GM06990 (cell line): ENCODE data around the gene CACNA1B.

ENCODE experiments used
- DNase-seq: peaks from one replicate; pipeline ENCODE4 v3.0.0-alpha.2; 2011; ENCODE audit not compliant: insufficient read length; ENCODE audit errors: extremely low read depth
- H3K27me3 ChIP-seq: replicated peaks from 2 replicates; pipeline ENCODE4 v1.6.0; 2011; ENCODE audit warnings: low read length; ENCODE audit not compliant: control insufficient read depth, insufficient read depth
- H3K36me3 ChIP-seq: 2 replicates; pipeline ENCODE4 v1.5.1; 2011; ENCODE audit warnings: low read length; ENCODE audit not compliant: control insufficient read depth, insufficient read depth
- H3K4me3 ChIP-seq: replicated peaks from 2 replicates; pipeline ENCODE4 v1.5.1; 2011; ENCODE audit warnings: low read depth, mild to moderate bottlenecking, control low read depth, low read length
- TF ChIP-seq, protein P1 (sequence below): IDR thresholded peaks from 2 replicates; pipeline ENCODE4 v1.5.1; 2011; ENCODE audit warnings: low read length, control low read depth, mild to moderate bottlenecking, inconsistent platforms; ENCODE audit not compliant: insufficient read depth, poor library complexity, severe bottlenecking

CACNA1B gene

DNA sequence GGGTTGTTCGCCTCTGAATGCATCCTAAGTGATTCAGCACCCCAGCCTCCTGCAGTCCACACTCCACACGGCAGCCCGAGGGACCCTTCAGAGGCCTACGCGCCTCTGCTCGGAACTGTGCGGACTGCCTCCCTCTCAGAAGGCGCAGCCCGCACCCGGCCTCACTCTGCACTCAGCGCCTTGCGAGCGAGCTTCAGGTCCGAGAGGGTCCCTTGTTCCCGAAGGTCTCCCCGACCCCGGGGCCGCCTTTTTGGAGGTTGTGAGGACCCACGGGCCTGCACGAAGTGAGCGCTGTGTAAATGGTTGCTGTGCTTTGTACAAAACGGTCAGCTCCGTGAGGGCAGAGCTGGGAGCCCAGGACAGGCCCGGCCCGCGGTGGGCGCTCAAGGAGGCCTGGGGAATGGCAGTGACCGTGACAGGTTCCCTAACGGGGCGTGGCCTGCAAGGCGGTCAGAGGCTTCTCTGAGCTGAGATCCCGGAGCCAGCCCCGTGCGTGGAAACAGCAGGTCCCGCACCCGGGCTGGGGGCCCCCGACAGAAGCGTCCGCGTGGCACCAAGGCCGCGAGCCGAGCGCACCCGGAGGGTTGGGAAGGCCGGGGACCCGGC lies 698 bp upstream of the CACNA1B start:
- no peak for DNase-seq
- no peaks in the 10 kb centered on the region for H3K36me3 ChIP-seq
- no peaks in the 10 kb centered on the region; the same call in 1 of the 2 replicates for H3K27me3 ChIP-seq
- no peak overlapping the region for H3K4me3 ChIP-seq
- TF ChIP-seq, protein P1, sequence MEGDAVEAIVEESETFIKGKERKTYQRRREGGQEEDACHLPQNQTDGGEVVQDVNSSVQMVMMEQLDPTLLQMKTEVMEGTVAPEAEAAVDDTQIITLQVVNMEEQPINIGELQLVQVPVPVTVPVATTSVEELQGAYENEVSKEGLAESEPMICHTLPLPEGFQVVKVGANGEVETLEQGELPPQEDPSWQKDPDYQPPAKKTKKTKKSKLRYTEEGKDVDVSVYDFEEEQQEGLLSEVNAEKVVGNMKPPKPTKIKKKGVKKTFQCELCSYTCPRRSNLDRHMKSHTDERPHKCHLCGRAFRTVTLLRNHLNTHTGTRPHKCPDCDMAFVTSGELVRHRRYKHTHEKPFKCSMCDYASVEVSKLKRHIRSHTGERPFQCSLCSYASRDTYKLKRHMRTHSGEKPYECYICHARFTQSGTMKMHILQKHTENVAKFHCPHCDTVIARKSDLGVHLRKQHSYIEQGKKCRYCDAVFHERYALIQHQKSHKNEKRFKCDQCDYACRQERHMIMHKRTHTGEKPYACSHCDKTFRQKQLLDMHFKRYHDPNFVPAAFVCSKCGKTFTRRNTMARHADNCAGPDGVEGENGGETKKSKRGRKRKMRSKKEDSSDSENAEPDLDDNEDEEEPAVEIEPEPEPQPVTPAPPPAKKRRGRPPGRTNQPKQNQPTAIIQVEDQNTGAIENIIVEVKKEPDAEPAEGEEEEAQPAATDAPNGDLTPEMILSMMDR = no peak

DNA sequence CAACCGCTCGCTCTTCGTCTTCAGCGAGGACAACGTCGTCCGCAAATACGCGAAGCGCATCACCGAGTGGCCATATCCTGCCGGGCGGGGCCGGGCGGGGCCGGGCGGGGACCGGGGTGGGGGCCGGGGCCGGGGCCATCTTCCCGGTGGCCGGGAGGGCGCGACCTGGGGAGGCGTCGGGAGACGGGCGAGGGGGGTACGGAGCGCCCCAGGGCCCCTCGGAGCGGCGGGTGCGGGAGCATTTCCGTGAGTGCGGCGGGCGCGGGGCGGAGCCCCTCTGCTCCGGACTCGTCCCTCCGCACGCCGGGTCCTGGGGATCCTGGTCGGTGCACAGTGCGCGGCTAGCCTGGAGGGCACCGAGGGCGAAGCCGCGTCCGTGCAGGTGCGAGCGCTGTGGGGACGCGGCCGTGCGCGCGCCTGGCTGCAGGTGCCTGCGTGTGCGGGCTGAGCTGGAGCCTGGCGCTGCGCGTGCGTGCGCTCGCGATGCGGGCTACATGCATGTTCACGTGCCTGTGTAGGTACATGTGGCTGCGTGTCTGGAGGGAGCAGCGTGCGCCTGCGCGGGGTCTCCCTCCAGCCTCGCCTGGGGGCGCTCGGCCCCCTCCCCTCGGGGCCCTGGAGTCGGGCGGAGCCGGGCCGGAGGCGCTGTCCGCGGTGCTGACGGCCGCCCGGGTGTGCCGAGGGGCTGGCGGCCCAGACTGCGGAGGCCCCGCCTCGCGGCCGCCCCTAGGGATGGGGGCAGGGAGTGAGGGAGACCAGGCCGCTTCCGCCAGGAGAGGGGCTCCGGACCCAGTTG lies 762 bp downstream of the CACNA1B start:
- TF ChIP-seq, protein P1 = no peak
- H3K27me3 ChIP-seq = no peaks in the 10 kb centered on the region; the same call in 1 of the 2 replicates
- no peaks in the 10 kb centered on the region for H3K36me3 ChIP-seq
- H3K4me3 ChIP-seq = no peak overlapping the region; the same call in 1 of the 2 replicates
- DNase-seq = peak; percentile 36

DNA sequence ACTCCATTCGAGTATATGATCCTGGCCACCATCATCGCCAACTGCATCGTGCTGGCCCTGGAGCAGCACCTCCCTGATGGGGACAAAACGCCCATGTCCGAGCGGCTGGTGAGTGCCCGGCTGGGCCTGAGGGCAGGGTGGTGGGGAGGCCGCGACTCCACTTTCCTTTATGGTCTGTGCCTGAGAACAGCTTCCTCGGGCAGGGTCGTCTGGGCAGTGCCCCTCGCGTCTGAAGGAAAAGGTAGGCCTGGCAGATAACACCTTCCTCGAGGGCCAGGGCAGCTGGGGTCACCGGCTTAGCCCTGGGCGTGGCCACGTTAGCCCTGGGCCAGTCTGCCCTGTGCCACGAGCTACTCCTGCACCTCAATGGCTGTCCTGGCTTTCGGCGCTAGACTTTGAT lies 1.5 kb downstream of the CACNA1B start:
- Histone ChIP-seq H3K36me3 (no peaks in the 10 kb centered on the region), H3K27me3 (no peaks in the 10 kb centered on the region; the same call in 1 of the 2 replicates), H3K4me3 (no peak overlapping the region)
- TF ChIP-seq, protein P1 = no peak
- no peak for DNase-seq

DNA sequence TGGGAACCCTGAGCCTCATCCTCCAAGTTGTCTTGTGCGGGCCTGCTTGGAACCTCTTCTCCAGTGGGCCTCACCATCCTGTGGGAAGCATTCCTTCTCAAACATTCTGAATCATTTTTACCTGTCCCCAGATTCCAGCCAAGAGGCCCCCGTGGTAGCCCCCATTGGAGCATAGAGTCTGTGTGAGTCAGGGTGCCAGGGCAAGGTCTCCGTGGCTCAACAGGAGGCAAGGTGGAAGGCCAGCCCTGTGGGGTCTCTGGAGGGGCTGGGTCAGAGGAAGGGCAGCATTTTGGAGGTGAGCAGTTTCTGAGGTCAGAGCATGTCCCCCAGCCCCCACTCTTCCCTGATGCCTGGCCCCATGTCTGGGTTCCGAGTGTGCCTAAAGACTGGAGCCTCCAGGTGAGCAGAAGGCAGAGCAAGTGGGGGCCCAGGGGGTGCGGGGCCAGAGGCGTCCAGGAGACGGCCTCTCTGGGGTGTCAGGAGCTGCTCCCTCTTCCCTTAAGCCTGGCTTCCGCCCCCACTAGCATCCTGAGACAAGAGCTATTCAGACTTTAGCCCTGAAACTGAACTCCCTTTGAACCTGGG lies 2.1 kb downstream of the CACNA1B start:
- no peak for DNase-seq
- Histone ChIP-seq H3K27me3 (no peaks in the 10 kb centered on the region; the same call in 1 of the 2 replicates), H3K36me3 (no peaks in the 10 kb centered on the region), H3K4me3 (no peak overlapping the region)
- TF ChIP-seq, protein P1 = no peak

DNA sequence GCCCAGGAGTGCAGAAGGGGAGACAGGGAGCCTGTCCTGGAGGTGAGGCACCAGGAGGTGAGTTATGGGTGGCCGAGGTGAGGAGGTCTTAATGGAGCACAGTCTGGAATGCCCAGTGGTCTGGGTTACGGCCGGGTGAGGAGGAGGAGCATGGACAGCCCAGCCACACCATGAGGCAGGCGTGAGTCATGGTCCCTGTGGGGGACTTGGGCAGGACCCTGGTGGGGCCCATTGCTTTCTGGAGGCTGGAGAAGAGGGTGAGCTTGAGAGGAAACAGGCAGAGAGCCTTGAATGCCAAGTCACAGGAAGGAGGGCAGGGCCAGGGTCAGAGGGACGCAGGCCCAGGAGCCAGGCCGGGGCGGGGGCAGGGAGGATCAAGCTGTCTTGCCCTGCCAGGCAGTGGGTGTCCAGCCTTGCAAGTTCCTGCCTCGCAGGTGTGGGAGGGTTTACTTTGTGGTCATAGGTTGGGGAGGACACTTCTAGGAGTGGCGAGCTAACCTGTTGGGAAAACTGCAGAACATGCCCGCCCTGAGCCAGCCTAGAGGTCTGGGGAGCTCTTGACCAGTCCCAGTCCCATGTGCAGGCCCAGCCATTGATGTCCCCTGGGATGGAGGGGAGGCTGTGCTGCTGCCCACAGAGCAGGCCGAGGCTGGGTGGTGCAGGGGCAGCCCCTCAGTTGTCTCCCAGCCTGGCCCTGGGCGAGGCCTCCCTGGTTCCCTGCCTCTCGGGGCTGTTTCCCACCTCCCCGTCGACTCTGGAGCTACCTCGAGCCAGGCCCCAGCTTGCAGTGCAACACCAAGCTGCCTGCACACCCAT lies 2.8 kb downstream of the CACNA1B start:
- TF ChIP-seq, protein P1 = no peak
- H3K36me3 ChIP-seq = no peaks in the 10 kb centered on the region
- no peaks in the 10 kb centered on the region; the same call in 1 of the 2 replicates for H3K27me3 ChIP-seq
- no peak for DNase-seq
- H3K4me3 ChIP-seq = no peak overlapping the region
